Daoy (cell line): ENCODE results near the gene PEAK1. TPM values are rescaled to one million over a fixed set of nuclear protein-coding genes. Genes with fewer than 3 reads are reported as not detected.
A peak's percentile ranks its signal among the peaks of the same experiment; 100 is the strongest.
"Not testable (repeated sequence)": the region's sequence is repeated elsewhere in the genome, so short reads cannot be mapped to it uniquely, and the experiment has no call there.

Source experiments
- DNase-seq: peaks from one replicate; pipeline ENCODE4 v3.0.0-alpha.2; 2015; ENCODE audit warnings: low read depth
- total RNA-seq: library from RNA; depleted of rRNA; stranded (reverse); fragments of >200 nt; shearing (Covaris generic); gene quantifications from 2 replicates; pipeline ENCODE4 v1.2.3, GENCODE V29; 2014

The PEAK1 gene
- total RNA-seq, 1 experiment from 2014 or later, result 12.7 TPM

GRCh38 chr15:77178411-77178810 lies 241.5 kb downstream of the PEAK1 start:
- no peak for DNase-seq

GRCh38 chr15:77176148-77176547 lies 243.8 kb downstream of the PEAK1 start:
- not testable (repeated sequence) for DNase-seq

GRCh38 chr15:77173487-77173886 lies 246.4 kb downstream of the PEAK1 start:
- no peak for DNase-seq

- no peak for DNase-seq
These were observed 248.5 kb downstream of the PEAK1 start for GRCh38 chr15:77171221-77171967.

DNA sequence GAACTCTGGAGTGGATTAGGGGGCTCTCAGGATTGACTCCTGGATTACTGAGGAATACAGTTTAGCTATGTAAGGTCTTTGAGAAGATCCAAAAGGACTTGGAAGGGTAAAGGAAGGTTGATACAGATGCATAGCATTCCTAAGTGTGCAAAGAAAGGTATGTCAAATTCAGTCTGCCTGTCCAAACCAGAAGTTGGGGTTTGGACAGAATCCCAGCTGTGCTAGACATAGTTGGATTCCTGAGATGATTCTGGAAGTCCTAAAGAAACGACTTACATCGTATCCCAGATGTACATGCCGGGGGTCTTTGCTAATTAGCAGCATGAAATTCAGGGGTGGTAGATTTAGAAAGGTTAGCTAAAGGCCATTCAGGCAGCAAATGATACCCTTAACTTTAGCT lies 251.3 kb downstream of the PEAK1 start:
- DNase-seq, result no peak

- no peak for DNase-seq
These were observed 251.8 kb downstream of the PEAK1 start for GRCh38 chr15:77168141-77168540.

GRCh38 chr15:77167406-77167805 lies 252.5 kb downstream of the PEAK1 start:
- no peak for DNase-seq

DNA sequence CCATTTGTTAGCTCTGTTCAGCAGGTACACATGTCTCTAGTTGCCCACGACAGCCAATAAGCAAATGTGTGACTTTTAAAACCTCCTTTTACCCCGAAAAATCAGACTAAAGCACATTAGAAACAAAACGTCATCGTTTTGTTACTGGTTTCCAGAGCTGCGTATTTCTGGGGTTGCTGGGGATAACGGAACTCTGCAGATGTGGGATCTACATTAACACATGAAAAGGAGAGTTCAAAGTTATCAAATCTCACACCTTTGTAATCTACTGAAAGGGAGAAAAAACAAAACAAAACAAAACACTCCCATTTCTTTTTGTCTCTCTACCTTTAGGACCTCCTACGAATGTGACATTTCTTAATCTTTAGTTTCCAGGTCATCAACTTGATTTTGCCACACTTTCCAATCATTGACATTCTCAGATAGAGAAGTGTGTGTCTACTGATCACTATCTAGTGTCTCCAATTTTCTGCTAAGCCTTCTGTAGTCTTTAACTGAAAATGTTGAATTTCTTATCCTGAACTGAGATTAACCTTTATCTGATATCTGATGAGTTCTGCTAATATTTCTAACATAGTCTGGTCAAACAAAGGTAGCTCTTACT lies 256.0 kb downstream of the PEAK1 start:
- DNase-seq, result no peak

DNA sequence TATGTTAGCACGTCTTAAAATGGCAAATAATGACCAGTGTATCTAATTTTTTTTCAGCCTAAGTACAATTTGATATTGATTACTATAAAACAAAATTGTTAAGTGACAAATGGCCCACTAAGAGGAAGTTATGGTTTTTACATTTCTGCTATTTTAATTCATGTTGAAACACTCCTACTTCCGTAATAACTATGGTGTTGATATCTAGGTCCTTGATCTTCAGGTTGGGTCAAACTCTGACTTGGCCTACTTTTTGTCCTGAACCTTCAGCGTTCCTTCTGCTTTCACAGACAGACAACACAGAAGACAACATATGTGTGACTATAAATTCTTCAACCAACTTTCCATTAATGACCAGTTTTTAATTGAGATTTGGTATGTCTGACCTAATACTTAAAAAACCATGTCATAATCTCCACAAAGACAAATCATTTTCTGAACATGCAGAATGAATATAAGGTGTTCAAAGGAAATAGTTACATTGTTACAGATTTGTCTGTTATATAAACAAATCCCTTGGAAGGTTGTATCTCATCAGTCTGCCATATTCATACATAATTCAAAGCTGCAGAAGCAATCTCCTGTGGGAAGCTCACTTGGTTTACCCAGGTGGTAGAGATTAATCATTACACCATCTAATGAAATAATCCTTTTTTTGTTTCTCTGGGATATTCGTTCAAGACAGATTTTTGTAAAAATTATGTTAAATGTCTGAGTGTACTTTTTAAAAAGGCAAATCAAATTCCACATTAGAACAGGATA lies 256.9 kb downstream of the PEAK1 start:
- no peak for DNase-seq

DNA sequence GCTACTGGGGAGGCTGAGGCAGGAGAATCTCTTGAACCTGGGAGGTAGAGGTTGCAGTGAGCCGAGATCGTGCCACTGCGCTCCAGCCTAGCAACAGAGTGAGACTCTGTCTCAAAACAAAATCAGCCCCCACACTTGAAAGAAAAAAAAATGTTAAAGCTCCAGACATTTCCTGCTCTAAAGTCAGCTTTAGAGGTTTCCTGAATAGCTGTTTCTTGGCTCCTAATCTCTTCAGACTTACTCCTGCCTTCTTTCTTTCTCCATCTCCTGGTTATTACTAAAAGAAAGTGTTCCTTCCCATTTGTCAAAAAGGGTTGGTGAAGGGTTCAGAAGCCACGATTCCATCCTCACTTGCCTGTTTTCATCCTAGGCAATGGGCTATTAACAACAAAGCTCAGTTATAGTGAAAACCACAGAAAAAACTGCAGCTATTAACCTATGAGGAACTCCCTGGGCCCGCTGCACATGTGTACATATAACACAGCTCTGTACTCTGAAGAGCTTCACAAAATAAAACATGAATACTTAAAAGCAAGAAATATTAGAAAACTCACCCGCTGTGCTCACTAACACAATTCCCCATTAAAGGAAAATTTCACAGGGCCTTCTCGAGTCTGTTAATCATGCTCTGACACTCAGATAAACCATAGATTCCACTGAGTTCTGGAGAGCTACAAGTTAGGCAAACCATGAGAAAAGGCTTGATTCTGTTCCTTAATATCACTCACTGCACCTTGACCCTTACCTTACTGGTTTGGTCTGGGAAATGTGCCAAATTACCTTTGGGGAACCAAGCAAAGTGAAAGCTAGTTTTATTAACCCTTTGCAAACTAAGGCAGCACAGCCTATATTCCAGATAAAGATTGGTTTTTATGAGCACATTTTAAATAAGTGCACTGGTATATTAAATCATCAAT lies 259.1 kb downstream of the PEAK1 start:
- no peak for DNase-seq

GRCh38 chr15:77156000-77156399 lies 263.9 kb downstream of the PEAK1 start:
- not testable (repeated sequence) for DNase-seq

GRCh38 chr15:77148191-77148590 lies 271.7 kb downstream of the PEAK1 start:
- no peak for DNase-seq

DNA sequence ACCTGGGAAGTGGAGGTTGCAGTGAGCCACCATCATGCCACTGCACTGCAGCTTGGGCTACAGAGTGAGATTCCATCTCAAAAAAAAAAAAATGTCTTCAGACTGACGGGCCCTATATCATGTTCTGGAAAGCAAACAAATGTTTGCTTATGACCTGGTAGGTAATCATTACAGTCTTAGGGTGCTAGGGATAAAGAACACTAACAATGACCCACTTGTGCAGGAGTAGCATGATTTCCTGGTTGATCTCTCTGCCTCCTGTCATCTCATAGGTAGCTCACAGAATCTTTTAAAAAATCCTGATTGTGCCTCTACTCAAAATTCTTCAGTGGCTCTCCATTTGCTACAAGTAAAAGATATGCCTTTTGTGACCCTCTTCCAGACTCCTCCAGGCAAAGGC lies 274.5 kb downstream of the PEAK1 start:
- no peak for DNase-seq

DNA sequence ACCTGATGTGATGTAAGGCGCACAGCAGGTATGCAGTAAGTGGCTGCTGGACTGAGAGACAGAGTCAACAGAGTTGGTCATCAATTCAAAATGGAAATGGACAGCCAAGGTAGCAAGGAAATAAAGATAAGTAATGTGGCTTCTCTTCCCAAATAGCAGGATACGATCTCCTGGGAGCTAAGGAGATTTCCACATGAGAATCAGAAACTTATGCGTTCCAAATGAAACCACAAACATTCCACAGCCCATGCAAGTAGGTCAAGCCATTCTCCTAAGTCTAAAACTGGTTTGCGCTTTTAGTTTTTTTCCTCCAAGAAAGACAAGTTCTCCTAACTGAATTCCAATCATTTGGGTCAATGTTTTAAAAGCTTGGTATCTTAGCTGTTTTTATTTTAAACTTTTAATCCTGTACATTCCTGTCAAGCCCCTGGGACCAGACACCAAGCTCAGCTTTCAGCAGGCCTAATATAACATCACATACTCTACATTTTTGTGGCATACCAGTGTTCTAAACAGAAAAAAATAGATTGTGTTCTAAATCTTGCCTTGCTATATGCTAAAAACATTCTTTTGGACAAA lies 275.3 kb downstream of the PEAK1 start:
- peak; percentile 73 for DNase-seq

GRCh38 chr15:77144026-77144425 lies 275.9 kb downstream of the PEAK1 start:
- DNase-seq, result peak; percentile 41

GRCh38 chr15:77143616-77144015 lies 276.3 kb downstream of the PEAK1 start:
- no peak for DNase-seq

DNA sequence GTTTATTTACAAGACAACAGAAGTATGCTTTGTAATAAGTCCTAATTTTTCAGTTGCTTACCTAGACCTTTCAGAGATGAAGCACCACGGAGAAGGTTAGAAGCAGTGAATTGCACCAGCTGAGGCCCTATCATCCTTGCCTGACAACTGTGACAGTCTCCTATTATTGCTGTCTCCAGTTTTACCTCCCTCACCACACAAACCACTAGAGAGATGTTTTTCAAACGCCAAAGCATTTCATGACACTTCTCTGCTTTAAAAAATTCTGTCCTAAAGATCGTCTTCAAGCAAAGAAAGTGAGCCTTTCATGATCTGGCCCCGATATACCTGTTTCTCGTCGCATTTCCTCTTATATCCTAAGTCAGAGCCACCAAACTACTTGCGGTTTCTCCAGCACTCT lies 276.7 kb downstream of the PEAK1 start:
- DNase-seq, result no peak

- DNase-seq, result no peak
These were observed 279.7 kb downstream of the PEAK1 start for GRCh38 chr15:77140220-77140619.

- no peak for DNase-seq
These were observed 280.6 kb downstream of the PEAK1 start for GRCh38 chr15:77139312-77139711.

DNA sequence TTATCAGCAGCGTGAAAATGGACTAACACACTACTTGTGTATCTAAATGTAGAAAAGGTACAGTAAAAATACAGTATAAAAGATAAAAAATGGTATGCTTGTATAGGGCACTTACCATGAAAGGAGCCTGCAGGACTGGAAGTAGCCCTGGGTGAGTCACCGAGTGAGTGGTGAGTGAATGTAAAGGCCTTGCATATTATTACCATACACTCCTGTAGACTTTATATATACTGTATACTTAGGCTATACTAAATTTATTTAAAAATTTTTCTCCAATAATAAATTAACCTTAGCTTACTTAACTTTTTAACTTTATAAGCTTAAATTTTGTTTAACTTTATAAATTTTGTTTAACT lies 281.8 kb downstream of the PEAK1 start:
- DNase-seq, result no peak

- DNase-seq, result no peak
These were observed 284.7 kb downstream of the PEAK1 start for GRCh38 chr15:77135181-77135580.
